Keratinocyte (primary cell): Measurements from ENCODE around the gene CA7. TPM values are rescaled to one million over a fixed set of nuclear protein-coding genes. Genes with fewer than 3 reads are reported as not detected.

Experiments used
- DNase-seq: peaks from one replicate; pipeline ENCODE4 v3.0.0-alpha.2; 2011; ENCODE audit warnings: low read depth, missing footprints, low spot score
- FAIRE-seq: peaks from 2 replicates; lab custom pipeline; 2011; peaks lifted over from hg19 to GRCh38; lab: Jason Lieb, UNC
- H2AFZ ChIP-seq: 2 replicates; pipeline ENCODE4 v1.6.0; 2012; ENCODE audit warnings: low read length, control low read depth, inconsistent platforms; ENCODE audit not compliant: control insufficient read depth
- H3K27ac ChIP-seq: 2 replicates; pipeline ENCODE4 v1.5.1; 2011; ENCODE audit warnings: low read length; ENCODE audit not compliant: control insufficient read depth, insufficient read depth
- H3K27me3 ChIP-seq: 3 replicates; pipeline ENCODE4 v1.6.0; 2011; ENCODE audit warnings: low read length; ENCODE audit not compliant: control insufficient read depth, insufficient read depth; ENCODE audit errors: extremely low read depth
- H3K36me3 ChIP-seq, 2 experiments: 2 replicates in 1 of 2; 3 replicates in 1 of 2; pipeline ENCODE4 v1.5.1; 2011; ENCODE audit warnings: low read length in 2 of 2, mild to moderate bottlenecking in 1 of 2; ENCODE audit not compliant: control insufficient read depth in 2 of 2, insufficient read depth in 2 of 2; ENCODE audit errors: extremely low read depth in 1 of 2
- H3K4me1 ChIP-seq: 3 replicates; pipeline ENCODE4 v1.5.1; 2011; ENCODE audit warnings: low read length; ENCODE audit not compliant: control insufficient read depth, insufficient read depth; ENCODE audit errors: extremely low read depth
- H3K4me2 ChIP-seq: 3 replicates; pipeline ENCODE4 v1.6.0; 2011; ENCODE audit warnings: low read depth, low read length; ENCODE audit not compliant: control insufficient read depth, insufficient read depth; ENCODE audit errors: extremely low read depth
- H3K4me3 ChIP-seq, 3 experiments: fragments of 200-600 bp in 1 of 3; sonication (generic) in 1 of 3; 2 replicates in 2 of 3; 3 replicates in 1 of 3; pipeline ENCODE4 v1.5.1; 2011 to 2016; ENCODE audit warnings: low read length in 3 of 3, mild to moderate bottlenecking in 3 of 3, control low read depth in 2 of 3, inconsistent platforms in 1 of 3, low read depth in 1 of 3, mixed read lengths in 1 of 3, mixed run types in 1 of 3, moderate library complexity in 1 of 3; ENCODE audit not compliant: control insufficient read depth in 2 of 3, insufficient read depth in 2 of 3; ENCODE audit errors: extremely low read depth in 1 of 3
- H3K79me2 ChIP-seq: 2 replicates; pipeline ENCODE4 v1.6.0; 2012; ENCODE audit warnings: low read length; ENCODE audit not compliant: control insufficient read depth, insufficient read depth
- H3K9ac ChIP-seq: 3 replicates; pipeline ENCODE4 v1.6.0; 2011; ENCODE audit warnings: low read length; ENCODE audit not compliant: control insufficient read depth, insufficient read depth; ENCODE audit errors: extremely low read depth
- H3K9me1 ChIP-seq: 3 replicates; pipeline ENCODE4 v1.6.0; 2011; ENCODE audit warnings: low read length; ENCODE audit not compliant: control insufficient read depth, insufficient read depth; ENCODE audit errors: extremely low read depth
- H3K9me3 ChIP-seq: 2 replicates; pipeline ENCODE4 v1.5.1; 2012; ENCODE audit warnings: low read depth, low read length; ENCODE audit not compliant: control insufficient read depth
- H4K20me1 ChIP-seq: 3 replicates; pipeline ENCODE4 v1.6.0; 2011; ENCODE audit warnings: low read length; ENCODE audit not compliant: control insufficient read depth, insufficient read depth; ENCODE audit errors: extremely low read depth
- CTCF ChIP-seq, 3 experiments: IDR thresholded peaks in 1 of 3; conservative IDR thresholded peaks in 1 of 3; optimal IDR thresholded peaks in 1 of 3; 2 replicates in 2 of 3; 3 replicates in 1 of 3; pipeline versions ENCODE3 to v1.5.1; 2011; ENCODE audit warnings: low read length in 3 of 3, mild to moderate bottlenecking in 3 of 3, moderate library complexity in 2 of 3, control low read depth in 1 of 3, inconsistent platforms in 1 of 3; ENCODE audit not compliant: insufficient read depth in 2 of 3; ENCODE audit errors: extremely low read depth in 1 of 3
- EZH2 ChIP-seq: IDR thresholded peaks from one replicate; pipeline ENCODE4 v1.6.1; 2012; ENCODE audit warnings: inconsistent platforms, mild to moderate bottlenecking, low read length, moderate library complexity
- dilution Hi-C: fragments of 300-500 bp; cut with MboI; formaldehyde crosslinking; loops from one replicate; pipeline ENCODE4 v1.7.0; 2020; ENCODE audit warnings: low sequenced_read_pairs; ENCODE audit not compliant: extremely low pct_ligation_motif_present
- polyA plus RNA-seq, 5 experiments: library from polyadenylated mRNA; depleted of rRNA in 3 of 5; stranded (reverse) in 3 of 5; stranded (forward) in 1 of 5; unstranded in 1 of 5; fragments of >200 nt; gene quantifications; 1 replicate in 1 of 5; 2 replicates in 3 of 5; 3 replicates in 1 of 5; pipeline versions ENCODE4 v1.2.1 to v1.2.3, GENCODE V29; 2011 to 2012; ENCODE audit warnings: missing spikeins in 2 of 5, low read depth in 1 of 5, low replicate concordance in 1 of 5

Gene CA7
- polyA plus RNA-seq, 1 donor (not counting 4 experiments of a cell fraction or from before 2014, with no cell fraction given) = not detected

- no peak overlapping the region for H3K4me3 ChIP-seq
- H3K9me1 ChIP-seq = no peaks in the 10 kb centered on the region
- peaks cover 15 to 19% of the 10 kb centered on the region in 2 experiments for H3K36me3 ChIP-seq
- no peak overlapping the region for H3K9ac ChIP-seq
- H2AFZ ChIP-seq = no peak overlapping the region
- no peaks in the 10 kb centered on the region for H3K27me3 ChIP-seq
- dilution Hi-C loops = no loop called here
- DNase-seq (no peak), FAIRE-seq (no peak)
- no peak overlapping the region for H3K27ac ChIP-seq
- H3K4me2 ChIP-seq = no peak overlapping the region
- peaks cover 19% of the 10 kb centered on the region for H3K79me2 ChIP-seq
- no peaks in the 10 kb centered on the region for H3K4me1 ChIP-seq
- TF ChIP-seq EZH2 (no peak), CTCF (optimal IDR thresholded peaks at IDR 0.05 in 1 of 3, IDR thresholded peaks at IDR 0.05 in 1 of 3, conservative IDR thresholded peaks at IDR 0.05 in 1 of 3; ENCODE audit: extremely low read depth in 1 of 3, insufficient read depth in 2 of 3, low read length in 3 of 3) (no peak)
- H4K20me1 ChIP-seq = peaks cover 5% of the 10 kb centered on the region
- no peaks in the 10 kb centered on the region for H3K9me3 ChIP-seq
Measured at GRCh38 chr16:66888647-66889615, 44.7 kb downstream of the CA7 start.

- Histone ChIP-seq H3K4me1 (no peaks in the 10 kb centered on the region), H3K27me3 (no peaks in the 10 kb centered on the region), H3K9me1 (no peaks in the 10 kb centered on the region), H3K4me3 (no peak overlapping the region), H3K36me3 (peaks cover 12 to 15% of the 10 kb centered on the region in 2 experiments), H3K27ac (no peak overlapping the region), H3K4me2 (no peak overlapping the region), H4K20me1 (peaks cover 5% of the 10 kb centered on the region), H3K79me2 (peaks cover 16% of the 10 kb centered on the region), H2AFZ (no peak overlapping the region), H3K9me3 (no peaks in the 10 kb centered on the region), H3K9ac (no peak overlapping the region)
- FAIRE-seq = no peak
- dilution Hi-C loops = no loop called here
- TF ChIP-seq EZH2 = no peak
- no peak for TF ChIP-seq CTCF (optimal IDR thresholded peaks at IDR 0.05 in 1 of 3, IDR thresholded peaks at IDR 0.05 in 1 of 3, conservative IDR thresholded peaks at IDR 0.05 in 1 of 3; ENCODE audit: extremely low read depth in 1 of 3, insufficient read depth in 2 of 3, low read length in 3 of 3)
- DNase-seq = no peak
Measured at GRCh38 chr16:66889622-66890021, 45.4 kb downstream of the CA7 start.
